H1 (cell line): ENCODE measurements around the gene CAPN13. TPM values are rescaled to one million over a fixed set of nuclear protein-coding genes. Genes with fewer than 3 reads are reported as not detected.

ENCODE experiments used
- CTCF ChIA-PET: fragments of 300-600 bp; sonication (Branson Sonifier 250); formaldehyde crosslinking; loops from one replicate; lab custom pipeline; 2021; ENCODE audit not compliant: partially characterized antibody; lab: Charles Lee
- POLR2A ChIA-PET: fragments of 300-600 bp; sonication (Branson Sonifier 250); formaldehyde crosslinking; loops from one replicate; lab custom pipeline; 2021; ENCODE audit warnings: inconsistent platforms; ENCODE audit not compliant: partially characterized antibody; lab: Charles Lee
- DNase-seq, 2 experiments: peaks; one replicate each; pipeline versions ENCODE4 v3.0.0 to v3.0.0-alpha.2; 2010 to 2022; ENCODE audit warnings: low spot score in 2 of 2, low read depth in 1 of 2, mixed read lengths in 1 of 2
- FAIRE-seq: peaks from 2 replicates; lab custom pipeline; 2011; peaks lifted over from hg19 to GRCh38; lab: Jason Lieb, UNC
- H2AFZ ChIP-seq: 2 replicates; pipeline ENCODE4 v1.8.1; 2012; ENCODE audit warnings: low read length, inconsistent platforms
- H2AK5ac ChIP-seq: 2 replicates; pipeline ENCODE4 v1.6.1; 2013; ENCODE audit warnings: low read depth, low read length
- H2BK120ac ChIP-seq: replicated peaks from 2 replicates; pipeline ENCODE3; 2013; ENCODE audit warnings: low read depth, low read length, inconsistent platforms
- H2BK12ac ChIP-seq: 2 replicates; pipeline ENCODE4 v1.6.1; 2013; ENCODE audit warnings: low read depth, low read length
- H2BK15ac ChIP-seq: 2 replicates; pipeline ENCODE4 v1.6.1; 2013; ENCODE audit warnings: low read length
- H2BK20ac ChIP-seq: 2 replicates; pipeline ENCODE4 v1.6.1; 2013; ENCODE audit warnings: low read length
- H2BK5ac ChIP-seq: 2 replicates; pipeline ENCODE4 v1.6.1; 2013; ENCODE audit warnings: low read depth, low read length
- H3K14ac ChIP-seq: 2 replicates; pipeline ENCODE4 v1.6.1; 2013; ENCODE audit warnings: inconsistent platforms; ENCODE audit not compliant: insufficient read length
- H3K18ac ChIP-seq: 2 replicates; pipeline ENCODE4 v1.6.1; 2013; ENCODE audit warnings: low read length; ENCODE audit errors: extremely low read depth
- H3K23ac ChIP-seq: 2 replicates; pipeline ENCODE4 v1.6.1; 2013; ENCODE audit warnings: inconsistent platforms; ENCODE audit not compliant: insufficient read length
- H3K23me2 ChIP-seq: 2 replicates; pipeline ENCODE4 v1.6.1; 2013; ENCODE audit warnings: low read depth, low read length
- H3K27ac ChIP-seq: 2 replicates; pipeline ENCODE4 v1.6.1; 2011; ENCODE audit warnings: low read depth, low read length, inconsistent platforms
- H3K27me3 ChIP-seq, 4 experiments: replicated peaks in 1 of 4; 1 replicate in 1 of 4; 2 replicates in 3 of 4; pipeline versions ENCODE4 v1.6.1 to v1.8.1; 2011 to 2013; ENCODE audit warnings: low read length in 3 of 4, mild to moderate bottlenecking in 3 of 4, inconsistent platforms in 2 of 4, mixed read lengths in 2 of 4, moderate library complexity in 1 of 4; ENCODE audit not compliant: control insufficient read depth in 3 of 4, insufficient read depth in 3 of 4; ENCODE audit errors: extremely low read depth in 1 of 4
- H3K36me3 ChIP-seq, 4 experiments: 2 replicates each; pipeline versions ENCODE4 v1.6.1 to v1.8.1; 2011 to 2013; ENCODE audit warnings: mild to moderate bottlenecking in 4 of 4, low read length in 3 of 4, moderate library complexity in 2 of 4, control low read depth in 1 of 4, inconsistent platforms in 1 of 4; ENCODE audit not compliant: insufficient read depth in 4 of 4, control insufficient read depth in 2 of 4
- H3K4ac ChIP-seq: replicated peaks from 2 replicates; pipeline ENCODE3; 2013; ENCODE audit warnings: low read length, low read depth, mixed read lengths, inconsistent platforms; ENCODE audit not compliant: insufficient read length
- H3K4me1 ChIP-seq, 4 experiments: replicated peaks in 1 of 4; 1 replicate in 1 of 4; 2 replicates in 3 of 4; pipeline versions ENCODE4 v1.6.1 to v1.8.1; 2011 to 2013; ENCODE audit warnings: low read length in 3 of 4, inconsistent platforms in 2 of 4, mixed read lengths in 1 of 4; ENCODE audit not compliant: insufficient read depth in 4 of 4, control insufficient read depth in 3 of 4
- H3K4me2 ChIP-seq, 2 experiments: 2 replicates each; pipeline versions ENCODE4 v1.6.1 to v1.8.1; 2011 to 2013; ENCODE audit warnings: low read depth in 2 of 2, low read length in 2 of 2, control low read depth in 1 of 2, inconsistent platforms in 1 of 2, mild to moderate bottlenecking in 1 of 2; ENCODE audit not compliant: insufficient read depth in 1 of 2
- H3K4me3 ChIP-seq, 4 experiments: fragments of 200-600, 300-600 bp in 1 of 4; sonication (generic), shearing (Covaris generic), sonication (Bioruptor Twin) in 1 of 4; 2 replicates each; pipeline versions ENCODE4 v1.5.1 to v1.8.1; 2011 to 2016; ENCODE audit warnings: low read length in 4 of 4, low read depth in 3 of 4, control low read depth in 2 of 4, inconsistent platforms in 2 of 4, mild to moderate bottlenecking in 2 of 4, mixed read lengths in 1 of 4, moderate library complexity in 1 of 4; ENCODE audit not compliant: insufficient read depth in 2 of 4; ENCODE audit errors: extremely low read depth in 1 of 4
- H3K56ac ChIP-seq: replicated peaks from 2 replicates; pipeline ENCODE3; 2013; ENCODE audit warnings: low read depth, mild to moderate bottlenecking, mixed read lengths, low read length, inconsistent platforms; ENCODE audit not compliant: insufficient read length
- H3K79me1 ChIP-seq: 2 replicates; pipeline ENCODE4 v1.6.1; 2013; ENCODE audit warnings: low read depth, low read length, control low read depth
- H3K79me2 ChIP-seq, 2 experiments: 2 replicates each; pipeline versions ENCODE4 v1.6.1 to v1.8.1; 2012 to 2013; ENCODE audit warnings: low read length in 2 of 2, mild to moderate bottlenecking in 2 of 2, inconsistent platforms in 1 of 2; ENCODE audit not compliant: insufficient read depth in 2 of 2, control insufficient read depth in 1 of 2
- H3K9ac ChIP-seq, 4 experiments: replicated peaks in 1 of 4; 1 replicate in 1 of 4; 2 replicates in 3 of 4; pipeline versions ENCODE4 v1.6.1 to v1.8.1; 2011 to 2013; ENCODE audit warnings: low read depth in 3 of 4, low read length in 3 of 4, control low read depth in 2 of 4, mild to moderate bottlenecking in 2 of 4, moderate library complexity in 2 of 4, inconsistent platforms in 1 of 4; ENCODE audit errors: extremely low read depth in 1 of 4
- H3K9me3 ChIP-seq, 2 experiments: 2 replicates each; pipeline versions ENCODE4 v1.6.1 to v1.8.1; 2012 to 2013; ENCODE audit warnings: mild to moderate bottlenecking in 2 of 2, moderate library complexity in 2 of 2, control low read depth in 1 of 2, inconsistent platforms in 1 of 2, low read depth in 1 of 2, low read length in 1 of 2, mixed read lengths in 1 of 2; ENCODE audit not compliant: insufficient read depth in 2 of 2
- H4K20me1 ChIP-seq, 2 experiments: replicated peaks in 1 of 2; 2 replicates each; pipeline versions ENCODE3 to v1.8.1; 2011 to 2013; ENCODE audit warnings: inconsistent platforms in 2 of 2, low read length in 2 of 2, mild to moderate bottlenecking in 1 of 2; ENCODE audit not compliant: insufficient read depth in 2 of 2, control insufficient read depth in 1 of 2
- H4K5ac ChIP-seq: 2 replicates; pipeline ENCODE4 v1.6.1; 2013; ENCODE audit warnings: low read length, low read depth, mixed read lengths, inconsistent platforms; ENCODE audit not compliant: insufficient read length
- H4K8ac ChIP-seq: 2 replicates; pipeline ENCODE4 v1.8.0; 2013; ENCODE audit warnings: mild to moderate bottlenecking, moderate library complexity, low read length, inconsistent platforms; ENCODE audit not compliant: insufficient read depth; ENCODE audit errors: extremely low read depth
- H4K91ac ChIP-seq: replicated peaks from 2 replicates; pipeline ENCODE3; 2013; ENCODE audit warnings: low read length, mixed read lengths, inconsistent platforms; ENCODE audit not compliant: insufficient read length
- BRCA1 ChIP-seq: IDR thresholded peaks from 2 replicates; pipeline ENCODE4 v1.6.1; 2012; ENCODE audit warnings: low read depth, low read length, improper control_type of control experiment
- CBX5 ChIP-seq: fragments of 300-800, 300-1000 bp; sonication (generic); IDR thresholded peaks from 2 replicates; pipeline ENCODE4 v1.7.1; 2016; ENCODE audit warnings: antibody characterized with exemption, low read length, low read depth
- CREB1 ChIP-seq: IDR thresholded peaks from 2 replicates; pipeline ENCODE4 v1.6.1; 2012; ENCODE audit warnings: inconsistent platforms
- EZH2 ChIP-seq: fragments of 200-600 bp; sonication (generic); IDR thresholded peaks from 2 replicates; pipeline ENCODE4 v1.7.1; 2012; ENCODE audit warnings: low read depth, mild to moderate bottlenecking, moderate library complexity, low read length, inconsistent platforms; ENCODE audit not compliant: severe bottlenecking
- FOSL1 ChIP-seq: IDR thresholded peaks from 2 replicates; pipeline ENCODE4 v1.6.1; 2011; ENCODE audit warnings: mild to moderate bottlenecking, low read depth, low read length, moderate library complexity; ENCODE audit not compliant: insufficient read depth
- HDAC6 ChIP-seq: IDR thresholded peaks from one replicate; pipeline ENCODE4 v1.7.1; 2012; ENCODE audit warnings: low read depth, mild to moderate bottlenecking, inconsistent platforms, low read length, moderate library complexity
- JUN ChIP-seq: IDR thresholded peaks from 2 replicates; pipeline ENCODE4 v1.6.1; 2011; ENCODE audit warnings: low read depth, mild to moderate bottlenecking, improper control_type of control experiment, low read length
- SIN3A ChIP-seq, 2 experiments: IDR thresholded peaks in 1 of 2; conservative IDR thresholded peaks in 1 of 2; 2 replicates each; pipeline ENCODE4 v1.6.1; 2011 to 2012; ENCODE audit warnings: low read length in 2 of 2, improper control_type of control experiment in 1 of 2, low read depth in 1 of 2, mild to moderate bottlenecking in 1 of 2
- YY1 ChIP-seq: IDR thresholded peaks from 2 replicates; pipeline ENCODE4 v1.6.1; 2011; ENCODE audit warnings: low read depth, mild to moderate bottlenecking, low read length
- WGBS, 2 experiments: shearing (Covaris generic) in 1 of 2; methylation state at CpG; one replicate each; pipeline versions ENCODE4 v1.1.6 to v1.1.7; 2013 to 2015; ENCODE audit warnings: low lambda C conversion rate in 2 of 2, mixed read lengths in 2 of 2, inconsistent platforms in 1 of 2, low coverage in 1 of 2, missing lambda C conversion rate in 1 of 2; ENCODE audit not compliant: insufficient replicate concordance in 2 of 2, insufficient coverage in 1 of 2, insufficient read length in 1 of 2; ENCODE audit errors: extremely low coverage in 1 of 2, missing lambda C conversion rate in 1 of 2; 5-methylcytosine and 5-hydroxymethylcytosine counted together
- polyA plus RNA-seq, 7 experiments: library from polyadenylated mRNA; depleted of rRNA in 3 of 7; stranded (reverse) in 5 of 7; unstranded in 2 of 7; fragments of >200 nt in 5 of 7; fragments of 200-250 nt in 2 of 7; gene quantifications; 1 replicate in 5 of 7; 2 replicates in 1 of 7; 4 replicates in 1 of 7; pipeline versions ENCODE4 v1.2.1 to v1.2.3, GENCODE V29; 2011 to 2013; ENCODE audit warnings: missing spikeins in 2 of 7, mixed read lengths in 2 of 7
- total RNA-seq: library from RNA; stranded (reverse); fragmentation: NEBNext Ultra II Directional; extraction: Animal tissue kit (Norgen Biotek cat#: 25700); gene quantifications from 2 replicates; pipeline ENCODE4 v1.2.1, GENCODE V29; 2021

Gene CAPN13
- total and polyA plus RNA-seq, 2 of the 8 experiments (the other 6 are each of a cell fraction or from before 2014, with no cell fraction given) = 2.4 TPM

DNA sequence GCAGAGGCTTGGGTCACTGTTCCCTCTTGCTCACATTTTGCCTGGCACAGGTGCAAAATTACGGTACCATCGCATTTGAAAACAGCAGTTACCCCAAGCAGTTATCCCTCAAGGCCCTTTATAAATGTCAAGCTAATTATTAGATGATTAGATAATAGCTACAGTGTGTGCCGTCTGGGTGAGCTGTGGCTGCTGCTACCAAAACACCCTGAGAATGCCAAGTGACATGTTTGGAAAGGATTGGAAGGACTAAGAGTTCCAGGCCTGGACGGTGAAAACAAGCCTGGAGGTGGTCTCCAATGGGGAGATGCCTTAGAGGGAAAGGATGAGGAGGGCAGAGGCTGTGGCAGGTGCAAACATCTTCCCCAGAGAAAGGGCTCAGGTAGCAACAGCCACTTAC, 120.6 kb downstream of the CAPN13 start:
- Histone ChIP-seq H3K9me3 (no peaks in the 10 kb centered on the region), H2AK5ac (no peak overlapping the region), H4K8ac (no peak overlapping the region), H3K27me3 (no peaks in the 10 kb centered on the region), H3K4me3 (no peak overlapping the region), H3K56ac (no peak overlapping the region), H4K20me1 (no peaks in the 10 kb centered on the region), H3K27ac (no peak overlapping the region), H3K79me1 (no peaks in the 10 kb centered on the region), H2AFZ (no peak overlapping the region), H3K18ac (no peak overlapping the region), H2BK5ac (no peak overlapping the region), H2BK120ac (no peak overlapping the region), H3K79me2 (no peaks in the 10 kb centered on the region), H3K14ac (no peak overlapping the region), H4K91ac (no peak overlapping the region), H3K36me3 (no peaks in the 10 kb centered on the region), H3K23me2 (no peaks in the 10 kb centered on the region), H2BK15ac (no peak overlapping the region), H3K4ac (no peak overlapping the region), H2BK20ac (no peak overlapping the region), H3K9ac (no peak overlapping the region), H2BK12ac (no peak overlapping the region), H3K4me2 (no peak overlapping the region), H4K5ac (no peak overlapping the region), H3K4me1 (no peaks in the 10 kb centered on the region), H3K23ac (no peak overlapping the region)
- FAIRE-seq (no peak), DNase-seq (peak in 1 of 2 experiments; percentile 14)
- ChIA-PET CTCF (interaction anchor here (0.7 to 13.9 kb wide), 22 partner anchors 7 to 521 kb away, joined by 3 to 217 read pairs (median 4); no protein-coding TSS in a partner anchor), POLR2A (no interaction called here)
- TF ChIP-seq CREB1 (no peak), FOSL1 (no peak), JUN (no peak), CBX5 (no peak), BRCA1 (no peak), YY1 (no peak), SIN3A (conservative IDR thresholded peaks at IDR 0.05 in 1 of 2, IDR thresholded peaks at IDR 0.05 in 1 of 2; ENCODE audit: low read depth in 1 of 2, low read length in 2 of 2) (no peak), HDAC6 (no peak), EZH2 (no peak)
- 94% methylated on average over 4 of the region's 4 CpGs; no CpG with 5 or more reads in 1 of the 2 experiments for WGBS, 2 experiments
